Astrocyte (in vitro differentiated cells and primary cell): ENCODE data around the gene ADRA2B. TPM values are rescaled to one million over a fixed set of nuclear protein-coding genes. Genes with fewer than 3 reads are reported as not detected.

Experiments used
- DNase-seq: peaks from one replicate; pipeline ENCODE4 v3.0.0-alpha.2; 2010; ENCODE audit warnings: low read depth
- FAIRE-seq: peaks from 2 replicates; lab custom pipeline; 2011; peaks lifted over from hg19 to GRCh38; lab: Jason Lieb, UNC
- H2AFZ ChIP-seq: 2 replicates; pipeline ENCODE4 v1.6.0; 2012; ENCODE audit warnings: low read depth, low read length, inconsistent platforms
- H3K27ac ChIP-seq: 2 replicates; pipeline ENCODE4 v1.5.1; 2011; ENCODE audit warnings: low read depth, low read length, inconsistent platforms
- H3K27me3 ChIP-seq: 2 replicates; pipeline ENCODE4 v1.6.0; 2011; ENCODE audit warnings: low read length, inconsistent platforms; ENCODE audit not compliant: insufficient read depth
- H3K36me3 ChIP-seq: 2 replicates; pipeline ENCODE4 v1.5.1; 2011; ENCODE audit warnings: low read length, inconsistent platforms; ENCODE audit not compliant: insufficient read depth
- H3K4me1 ChIP-seq: 2 replicates; pipeline ENCODE4 v1.5.1; 2011; ENCODE audit warnings: low read length, inconsistent platforms; ENCODE audit not compliant: insufficient read depth
- H3K4me2 ChIP-seq: 2 replicates; pipeline ENCODE4 v1.6.0; 2012; ENCODE audit warnings: low read length, inconsistent platforms
- H3K4me3 ChIP-seq: 2 replicates; pipeline ENCODE4 v1.5.1; 2011; ENCODE audit warnings: low read depth, mild to moderate bottlenecking, low read length, inconsistent platforms; ENCODE audit not compliant: insufficient read depth
- H3K79me2 ChIP-seq: 2 replicates; pipeline ENCODE4 v1.6.0; 2012; ENCODE audit warnings: mild to moderate bottlenecking, low read length, inconsistent platforms; ENCODE audit not compliant: insufficient read depth
- H3K9ac ChIP-seq: 2 replicates; pipeline ENCODE4 v1.6.0; 2012; ENCODE audit warnings: mild to moderate bottlenecking, low read length, inconsistent platforms
- H3K9me3 ChIP-seq: 2 replicates; pipeline ENCODE4 v1.5.1; 2012; ENCODE audit warnings: low read depth, mild to moderate bottlenecking, low read length, inconsistent platforms; ENCODE audit not compliant: insufficient read depth
- H4K20me1 ChIP-seq: 2 replicates; pipeline ENCODE4 v1.6.0; 2012; ENCODE audit warnings: low read length, inconsistent platforms; ENCODE audit not compliant: insufficient read depth
- H3K27ac Mint-ChIP-seq: one replicate; pipeline ENCODE4 v1.8.0; 2021; ENCODE audit warnings: mild to moderate bottlenecking, mixed read lengths; ENCODE audit not compliant: unreplicated experiment
- H3K27me3 Mint-ChIP-seq: one replicate; pipeline ENCODE4 v1.8.0; 2021; ENCODE audit warnings: low read depth, mixed read lengths; ENCODE audit not compliant: unreplicated experiment
- H3K36me3 Mint-ChIP-seq: one replicate; pipeline ENCODE4 v1.8.0; 2021; ENCODE audit warnings: low read depth, mixed read lengths; ENCODE audit not compliant: unreplicated experiment
- H3K4me1 Mint-ChIP-seq: one replicate; pipeline ENCODE4 v1.8.0; 2021; ENCODE audit warnings: low read depth, mixed read lengths; ENCODE audit not compliant: unreplicated experiment
- H3K4me3 Mint-ChIP-seq: one replicate; pipeline ENCODE4 v1.8.0; 2021; ENCODE audit warnings: mild to moderate bottlenecking, moderate library complexity, mixed read lengths; ENCODE audit not compliant: unreplicated experiment
- H3K9me3 Mint-ChIP-seq: one replicate; pipeline ENCODE4 v1.8.0; 2021; ENCODE audit warnings: mild to moderate bottlenecking, mixed read lengths; ENCODE audit not compliant: unreplicated experiment
- EZH2 ChIP-seq: IDR thresholded peaks from 2 replicates; pipeline ENCODE4 v1.6.1; 2012; ENCODE audit warnings: mild to moderate bottlenecking, low read length, inconsistent platforms; ENCODE audit not compliant: insufficient read depth
- total RNA-seq: library from RNA; stranded (reverse); gene quantifications from 2 replicates; pipeline ENCODE4 v1.2.1, GENCODE V29; 2021
- TF ChIP-seq, protein P1 (sequence below): IDR thresholded peaks from 2 replicates; pipeline ENCODE4 v1.5.1; 2011; ENCODE audit warnings: low read depth, mild to moderate bottlenecking, inconsistent platforms, low read length, moderate library complexity; ENCODE audit not compliant: insufficient read depth

The ADRA2B gene
- total RNA-seq, 1 donor from 2014 or later = not detected

DNA sequence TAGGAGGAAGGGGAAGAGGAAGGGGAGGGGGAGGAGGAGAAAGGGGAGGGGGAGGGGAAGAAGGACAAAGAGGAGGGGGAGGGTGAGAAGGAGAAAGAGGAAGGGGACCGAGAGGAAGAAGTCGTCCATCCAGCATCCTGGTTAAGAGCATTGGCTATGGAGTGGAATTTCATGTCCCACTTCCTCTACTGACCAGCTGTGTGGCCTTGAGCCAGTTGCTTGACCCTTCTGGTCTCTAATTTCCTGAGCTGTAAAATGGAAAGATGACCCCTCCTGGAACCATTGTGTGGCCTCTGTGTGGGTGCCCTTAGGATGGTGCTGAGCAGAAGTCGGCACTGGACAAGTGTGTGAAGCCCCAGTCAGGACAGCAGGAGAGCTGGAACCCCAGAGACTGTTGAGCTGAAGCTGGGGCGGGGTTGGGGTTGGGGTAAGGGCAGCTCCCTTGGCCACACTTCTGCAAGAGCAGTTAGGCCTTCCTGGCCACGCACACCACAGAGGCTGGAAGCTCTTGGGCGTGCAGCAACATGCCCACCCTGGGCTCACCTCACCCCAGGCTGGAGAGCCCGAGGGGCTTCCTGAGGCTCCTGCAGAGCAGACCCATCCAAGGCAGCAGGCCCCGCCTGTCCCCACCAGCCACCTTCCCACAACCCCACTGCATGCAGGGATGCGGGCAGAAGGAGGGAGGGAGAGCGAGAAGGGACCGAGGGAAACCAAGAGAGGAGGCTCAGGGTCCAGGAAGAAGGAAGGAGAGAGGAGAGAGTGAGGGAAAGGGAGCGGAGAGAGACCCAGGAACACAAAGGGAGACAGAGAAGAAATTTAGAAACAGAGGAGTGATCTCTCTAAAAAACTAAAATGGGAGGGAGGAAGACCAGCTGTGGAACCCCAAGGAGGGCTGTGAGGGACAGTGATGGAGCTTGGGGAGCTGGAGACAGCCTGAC is 16.2 kb downstream of the ADRA2B start:
- H3K36me3 ChIP-seq = no peaks in the 10 kb centered on the region
- peaks cover 3% of the 10 kb centered on the region for H3K4me1 ChIP-seq
- no peaks in the 10 kb centered on the region for H4K20me1 ChIP-seq
- no peaks in the 10 kb centered on the region for H3K79me2 ChIP-seq
- Mint-ChIP-seq H3K4me3 (no peak overlapping the region), H3K36me3 (peaks cover 2% of the 10 kb centered on the region), H3K4me1 (no peaks in the 10 kb centered on the region), H3K9me3 (peaks cover 4% of the 10 kb centered on the region), H3K27ac (no peak overlapping the region), H3K27me3 (peaks cover 14% of the 10 kb centered on the region)
- H3K9ac ChIP-seq = no peak overlapping the region
- peaks cover 4% of the 10 kb centered on the region for H3K9me3 ChIP-seq
- DNase-seq = no peak
- no peak overlapping the region for H3K27ac ChIP-seq
- FAIRE-seq = no peak
- H3K27me3 ChIP-seq = peaks cover 3% of the 10 kb centered on the region
- no peak overlapping the region for H2AFZ ChIP-seq
- no peak overlapping the region for H3K4me2 ChIP-seq
- TF ChIP-seq EZH2 = no peak
- TF ChIP-seq, protein P1, sequence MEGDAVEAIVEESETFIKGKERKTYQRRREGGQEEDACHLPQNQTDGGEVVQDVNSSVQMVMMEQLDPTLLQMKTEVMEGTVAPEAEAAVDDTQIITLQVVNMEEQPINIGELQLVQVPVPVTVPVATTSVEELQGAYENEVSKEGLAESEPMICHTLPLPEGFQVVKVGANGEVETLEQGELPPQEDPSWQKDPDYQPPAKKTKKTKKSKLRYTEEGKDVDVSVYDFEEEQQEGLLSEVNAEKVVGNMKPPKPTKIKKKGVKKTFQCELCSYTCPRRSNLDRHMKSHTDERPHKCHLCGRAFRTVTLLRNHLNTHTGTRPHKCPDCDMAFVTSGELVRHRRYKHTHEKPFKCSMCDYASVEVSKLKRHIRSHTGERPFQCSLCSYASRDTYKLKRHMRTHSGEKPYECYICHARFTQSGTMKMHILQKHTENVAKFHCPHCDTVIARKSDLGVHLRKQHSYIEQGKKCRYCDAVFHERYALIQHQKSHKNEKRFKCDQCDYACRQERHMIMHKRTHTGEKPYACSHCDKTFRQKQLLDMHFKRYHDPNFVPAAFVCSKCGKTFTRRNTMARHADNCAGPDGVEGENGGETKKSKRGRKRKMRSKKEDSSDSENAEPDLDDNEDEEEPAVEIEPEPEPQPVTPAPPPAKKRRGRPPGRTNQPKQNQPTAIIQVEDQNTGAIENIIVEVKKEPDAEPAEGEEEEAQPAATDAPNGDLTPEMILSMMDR = no peak
- H3K4me3 ChIP-seq = no peak overlapping the region

DNA sequence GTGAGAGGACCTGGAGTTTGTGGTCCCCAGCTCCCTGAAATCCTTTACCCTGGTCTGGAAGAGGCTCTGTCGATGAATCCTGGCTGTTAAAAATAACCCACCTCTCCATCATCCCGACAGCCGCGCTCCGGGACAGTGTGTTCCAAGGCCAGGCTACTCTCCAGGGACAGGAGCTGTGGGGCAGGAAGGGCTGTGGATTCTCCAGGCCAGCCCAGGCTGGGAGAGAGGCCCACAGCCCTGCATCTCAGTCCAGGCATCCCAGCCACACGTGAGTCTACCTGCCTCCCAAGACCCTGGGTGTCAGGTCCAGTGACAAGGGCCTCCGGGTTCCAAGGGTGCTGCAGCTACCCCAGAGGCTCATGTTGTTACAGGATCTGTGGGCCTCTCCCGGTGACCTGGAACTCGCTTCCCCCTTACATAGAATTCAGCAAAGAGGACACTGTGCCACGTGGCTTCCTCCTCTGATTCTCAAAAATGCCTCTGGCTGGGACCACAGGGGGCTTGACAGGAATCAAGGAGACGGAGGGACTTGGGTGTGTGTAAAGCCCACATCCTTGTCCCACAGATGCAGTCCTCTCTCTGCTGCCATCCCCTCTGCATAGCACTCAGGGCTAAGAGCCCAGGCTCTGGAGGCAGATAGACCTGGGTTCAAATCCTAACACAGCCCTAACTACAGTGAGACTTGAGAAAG is 17.3 kb downstream of the ADRA2B start:
- no peak overlapping the region for H3K4me3 Mint-ChIP-seq

More for the DNA sequence above, 17.3 kb downstream of the ADRA2B start:
- Histone ChIP-seq H3K27me3 (peaks cover 3% of the 10 kb centered on the region), H3K4me1 (peaks cover 3% of the 10 kb centered on the region), H3K4me3 (no peak overlapping the region), H3K9me3 (no peaks in the 10 kb centered on the region), H3K79me2 (no peaks in the 10 kb centered on the region), H2AFZ (no peak overlapping the region), H3K9ac (no peak overlapping the region), H3K36me3 (no peaks in the 10 kb centered on the region), H3K27ac (no peak overlapping the region), H4K20me1 (no peaks in the 10 kb centered on the region), H3K4me2 (no peak overlapping the region)
- Mint-ChIP-seq H3K27ac (no peak overlapping the region), H3K27me3 (peaks cover 14% of the 10 kb centered on the region), H3K36me3 (no peaks in the 10 kb centered on the region), H3K4me1 (no peaks in the 10 kb centered on the region), H3K9me3 (no peaks in the 10 kb centered on the region)
- TF ChIP-seq EZH2 = no peak
- TF ChIP-seq, protein P1 = no peak
- DNase-seq (no peak), FAIRE-seq (no peak)
